HK-2 (cell line): ENCODE results near the gene ABCC9.
"Not testable (repeated sequence)": the region's sequence is repeated elsewhere in the genome, so short reads cannot be mapped to it uniquely, and the experiment has no call there.

Experiments
- DNase-seq: peaks from one replicate; pipeline ENCODE4 v3.0.0-alpha.2; 2018; ENCODE audit not compliant: unreplicated experiment

Gene ABCC9

GRCh38 chr12:21933656-21934055 lies 7.6 kb downstream of the ABCC9 start:
- DNase-seq = no peak

GRCh38 chr12:21929972-21930371 lies 11.3 kb downstream of the ABCC9 start:
- not testable (repeated sequence) for DNase-seq

- no peak for DNase-seq
Measured at GRCh38 chr12:21925296-21925913, 15.8 kb downstream of the ABCC9 start.

- DNase-seq = no peak
Measured at GRCh38 chr12:21921436-21921835, 19.8 kb downstream of the ABCC9 start.

GRCh38 chr12:21918456-21918855 lies 22.8 kb downstream of the ABCC9 start:
- no peak for DNase-seq

GRCh38 chr12:21913823-21914222 lies 27.4 kb downstream of the ABCC9 start:
- no peak for DNase-seq

GRCh38 chr12:21912318-21912717 lies 28.9 kb downstream of the ABCC9 start:
- DNase-seq = no peak

GRCh38 chr12:21911832-21912231 lies 29.4 kb downstream of the ABCC9 start:
- DNase-seq = no peak

GRCh38 chr12:21910657-21911056 lies 30.6 kb downstream of the ABCC9 start:
- DNase-seq = no peak

- DNase-seq = no peak
Measured at GRCh38 chr12:21907948-21908837, 33.0 kb downstream of the ABCC9 start.

GRCh38 chr12:21906919-21907493 lies 34.2 kb downstream of the ABCC9 start:
- DNase-seq = no peak

GRCh38 chr12:21899532-21899931 lies 41.7 kb downstream of the ABCC9 start:
- DNase-seq = not testable (repeated sequence)

GRCh38 chr12:21895651-21896050 lies 45.6 kb downstream of the ABCC9 start:
- no peak for DNase-seq

GRCh38 chr12:21894792-21895595 lies 46.2 kb downstream of the ABCC9 start:
- no peak for DNase-seq

- no peak for DNase-seq
Measured at GRCh38 chr12:21893924-21894323, 47.3 kb downstream of the ABCC9 start.

GRCh38 chr12:21892341-21892740 lies 48.9 kb downstream of the ABCC9 start:
- no peak for DNase-seq

- no peak for DNase-seq
Measured at GRCh38 chr12:21891751-21892217, 49.4 kb downstream of the ABCC9 start.

GRCh38 chr12:21888276-21888863 lies 52.9 kb downstream of the ABCC9 start:
- no peak for DNase-seq

GRCh38 chr12:21884936-21885335 lies 56.3 kb downstream of the ABCC9 start:
- no peak for DNase-seq

GRCh38 chr12:21882635-21883034 lies 58.6 kb downstream of the ABCC9 start:
- no peak for DNase-seq

- no peak for DNase-seq
Measured at GRCh38 chr12:21881965-21882364, 59.3 kb downstream of the ABCC9 start.

- no peak for DNase-seq
Measured at GRCh38 chr12:21879312-21879711, 61.9 kb downstream of the ABCC9 start.
